Ishikawa (cell line): ENCODE results near the gene S100A16.

Source experiments
- CEBPB ChIP-seq: IDR thresholded peaks from 2 replicates; pipeline ENCODE4 v1.6.1; 2012
- CREB1 ChIP-seq: IDR thresholded peaks from 2 replicates; pipeline ENCODE4 v1.6.1; 2012; ENCODE audit warnings: low read depth
- EGR1 ChIP-seq: IDR thresholded peaks from 2 replicates; pipeline ENCODE4 v1.6.1; 2012
- EP300 ChIP-seq: IDR thresholded peaks from 2 replicates; pipeline ENCODE4 v1.6.1; 2012; ENCODE audit warnings: borderline replicate concordance
- FOXM1 ChIP-seq: IDR thresholded peaks from 2 replicates; pipeline ENCODE4 v1.6.1; 2012; ENCODE audit warnings: low read depth, borderline replicate concordance
- MAX ChIP-seq: IDR thresholded peaks from 2 replicates; pipeline ENCODE4 v1.6.1; 2012
- RAD21 ChIP-seq: IDR thresholded peaks from 2 replicates; pipeline ENCODE4 v1.6.1; 2012; ENCODE audit warnings: low read depth
- REST ChIP-seq: IDR thresholded peaks from 2 replicates; pipeline ENCODE4 v1.6.1; 2012; ENCODE audit warnings: low read depth, mild to moderate bottlenecking
- TAF1 ChIP-seq: IDR thresholded peaks from 2 replicates; pipeline ENCODE4 v1.6.1; 2012; ENCODE audit warnings: low read depth, mild to moderate bottlenecking
- TEAD4 ChIP-seq: IDR thresholded peaks from 2 replicates; pipeline ENCODE4 v1.6.1; 2012
- YY1 ChIP-seq: IDR thresholded peaks from 2 replicates; pipeline ENCODE4 v1.6.1; 2012; ENCODE audit warnings: low read depth

GRCh38 chr1:153636312-153636711 lies 23.4 kb upstream of the S100A16 start:
- TF ChIP-seq MAX (no peak), CEBPB (no peak), EGR1 (no peak), EP300 (no peak), REST (no peak), TEAD4 (no peak), RAD21 (no peak), YY1 (no peak), CREB1 (no peak), TAF1 (no peak), FOXM1 (no peak)
